ENCODE results near the gene ALKBH5.

DNA sequence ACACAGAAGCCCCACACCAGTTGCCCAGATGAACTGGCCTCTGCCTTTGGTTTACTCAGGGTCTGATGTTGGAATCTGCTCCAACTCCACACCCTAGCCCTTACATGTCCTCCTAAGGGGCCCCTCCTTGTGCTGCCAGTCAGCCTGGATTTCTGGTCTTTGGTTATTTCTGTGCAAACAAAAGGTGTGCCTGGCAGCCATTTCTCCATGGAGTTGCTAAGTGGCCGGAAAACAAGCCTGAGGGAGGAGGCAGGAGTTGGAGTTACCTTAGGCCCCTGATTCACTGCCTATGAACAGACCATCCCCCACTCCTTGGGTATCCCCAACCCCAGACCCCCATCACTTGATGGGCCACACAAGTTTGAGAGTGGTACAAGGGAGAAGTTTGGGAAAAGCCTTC is 4.4 kb upstream of the ALKBH5 start:
- TF ChIP-seq POLR2A (IDR thresholded peaks at IDR 0.05) = no peak
- no peak for TF ChIP-seq CTCF (IDR thresholded peaks at IDR 0.05)
